NCI-H2171 treated with DMSO at 0.1 percent for 48 hours (cell line): Measurements from ENCODE around the gene BRI3BP.

Source experiments
- DNase-seq: peaks from one replicate; lab custom pipeline; 2025; lab: John Stamatoyannopoulos, UW

Gene BRI3BP, protein sequence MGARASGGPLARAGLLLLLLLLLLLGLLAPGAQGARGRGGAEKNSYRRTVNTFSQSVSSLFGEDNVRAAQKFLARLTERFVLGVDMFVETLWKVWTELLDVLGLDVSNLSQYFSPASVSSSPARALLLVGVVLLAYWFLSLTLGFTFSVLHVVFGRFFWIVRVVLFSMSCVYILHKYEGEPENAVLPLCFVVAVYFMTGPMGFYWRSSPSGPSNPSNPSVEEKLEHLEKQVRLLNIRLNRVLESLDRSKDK

GRCh38 chr12:124993626-124994436 lies at the start of gene BRI3BP:
Gene BRI3BP, plus strand, starts transcription at chr12:124993645. Its CDS starts 146 bp downstream, at chr12:124993791.
- peak; percentile 50 for DNase-seq

DNA sequence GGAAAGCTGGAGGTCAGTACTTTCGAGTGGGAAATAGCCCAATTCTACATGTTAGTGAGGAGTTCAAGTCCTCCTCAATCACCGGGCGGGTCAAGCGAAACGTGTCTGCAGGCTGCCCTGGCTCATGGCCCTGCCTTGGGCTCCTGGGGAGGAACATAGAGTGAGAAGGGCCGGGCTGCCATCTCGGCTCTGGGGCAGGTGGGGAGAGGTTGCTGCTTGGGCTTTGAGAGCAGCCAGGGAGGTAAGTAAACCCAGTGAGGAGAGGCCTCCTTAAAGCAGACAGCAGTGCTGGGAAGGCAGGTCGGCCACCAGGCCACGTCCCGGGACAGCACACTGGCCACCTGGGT lies 47.0 kb upstream of the BRI3BP start:
- DNase-seq, result no peak

DNA sequence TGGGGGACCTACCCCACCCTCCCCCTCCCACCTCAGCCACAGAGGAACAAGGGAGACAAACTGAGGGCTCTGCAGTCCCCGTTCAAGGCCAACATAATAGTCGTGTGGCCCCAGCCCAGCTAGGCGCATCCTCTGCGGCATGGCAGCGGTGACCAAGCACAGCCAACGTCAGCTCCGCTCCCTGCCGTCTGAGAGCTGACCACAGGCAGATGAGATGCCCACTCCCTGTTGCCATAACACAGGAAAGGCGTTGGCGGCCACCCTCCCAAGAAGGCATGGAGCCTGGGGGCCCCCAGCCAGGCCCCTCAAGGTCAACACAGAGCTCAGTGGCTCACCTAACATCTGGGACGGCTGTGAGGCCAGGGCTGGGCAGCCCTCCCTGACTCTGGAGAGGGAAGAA lies 46.4 kb upstream of the BRI3BP start:
- DNase-seq, result no peak

GRCh38 chr12:124947561-124948398 lies 45.7 kb upstream of the BRI3BP start:
- no peak for DNase-seq

DNA sequence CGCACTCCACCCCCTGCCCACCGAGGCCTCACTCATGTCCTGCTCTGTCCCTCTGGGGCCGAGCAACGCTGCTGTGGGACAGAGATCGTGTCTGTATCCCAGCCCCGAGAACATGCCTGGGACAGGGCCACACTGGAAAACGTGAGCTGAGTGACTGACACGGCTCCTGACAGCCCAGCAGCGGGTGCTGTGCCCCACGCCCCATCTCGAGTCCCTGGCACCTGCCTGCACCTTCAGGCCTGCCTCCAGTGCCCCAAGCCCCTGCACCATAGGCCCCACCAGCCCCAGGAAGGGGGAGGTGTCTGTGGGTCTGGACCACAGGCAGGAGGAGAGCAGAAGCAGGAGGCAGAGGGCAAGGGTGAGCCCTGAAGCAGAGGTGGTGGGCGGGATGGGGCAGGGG lies 44.4 kb upstream of the BRI3BP start:
- no peak for DNase-seq

DNA sequence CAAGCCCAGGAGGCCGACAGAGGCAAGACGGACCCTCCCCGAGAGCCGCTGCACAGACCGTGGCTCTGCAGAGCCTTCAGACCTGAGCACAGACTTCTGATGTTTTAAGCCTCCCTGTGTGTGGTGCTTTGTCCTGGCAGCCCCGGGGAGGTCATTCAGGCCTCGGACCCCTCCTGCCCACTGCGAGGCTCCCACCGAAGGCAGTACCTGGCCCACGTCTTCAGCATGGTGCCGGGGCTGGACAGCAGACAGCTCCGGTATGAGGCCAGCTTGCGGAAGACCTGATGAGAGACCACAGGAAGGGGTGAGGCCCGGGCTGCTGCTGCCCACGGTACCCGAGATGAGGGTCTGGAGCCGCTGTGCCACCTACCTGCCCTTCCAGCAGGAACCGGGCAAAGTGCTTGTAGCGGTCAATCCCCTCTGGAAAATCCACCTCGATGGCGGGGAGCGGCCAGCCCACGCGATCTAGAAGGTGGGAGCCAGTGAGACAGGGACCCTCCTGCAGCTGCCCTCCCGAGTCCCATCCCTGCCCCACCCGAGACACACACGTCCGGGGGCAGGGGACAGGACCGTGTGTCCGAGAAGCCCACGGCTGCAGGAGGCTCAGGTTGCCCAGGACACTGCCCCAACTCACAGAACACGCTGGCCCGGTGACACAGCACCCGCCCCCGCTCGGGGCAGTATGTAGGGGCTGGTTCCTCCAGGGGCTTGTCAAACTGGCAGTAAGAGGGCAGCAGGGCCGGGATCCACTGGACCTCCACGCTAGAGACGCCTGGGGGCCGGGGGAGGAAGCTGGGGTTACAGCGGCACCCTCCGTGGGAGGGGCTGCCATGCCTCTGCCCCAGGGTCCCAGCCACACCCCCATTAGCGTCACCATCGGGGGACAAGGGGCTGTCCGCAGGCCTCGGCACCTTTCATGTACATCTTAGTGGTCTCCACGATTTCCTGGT lies 43.4 kb upstream of the BRI3BP start:
- no peak for DNase-seq

DNA sequence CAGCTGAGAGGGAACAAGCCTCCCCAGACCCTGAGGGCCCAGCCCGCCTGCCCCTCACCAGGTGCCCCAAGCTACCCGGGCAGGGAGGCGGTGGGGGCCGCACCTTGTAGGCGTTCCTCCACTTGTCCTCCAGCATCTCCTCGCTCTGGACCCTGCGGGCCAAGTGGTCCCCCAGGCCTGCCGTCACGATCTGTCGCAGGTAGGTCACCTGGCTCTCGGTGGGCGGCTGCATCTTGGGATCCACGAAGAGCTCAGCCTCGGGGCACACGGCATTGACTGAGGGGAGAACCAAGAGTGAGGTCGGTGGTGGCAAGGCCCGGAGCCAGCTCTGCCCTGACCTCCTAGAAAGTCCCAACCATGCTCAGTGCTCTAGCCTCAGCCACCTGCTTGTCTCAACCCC lies 41.1 kb upstream of the BRI3BP start:
- DNase-seq, result no peak

- DNase-seq, result no peak
Measured at GRCh38 chr12:124952801-124953200, 40.6 kb upstream of the BRI3BP start.

GRCh38 chr12:124953689-124954405 lies 39.6 kb upstream of the BRI3BP start:
- no peak for DNase-seq

- DNase-seq, result no peak
Measured at GRCh38 chr12:124954771-124955170, 38.7 kb upstream of the BRI3BP start.

- DNase-seq, result no peak
Measured at GRCh38 chr12:124956571-124956970, 36.9 kb upstream of the BRI3BP start.

DNA sequence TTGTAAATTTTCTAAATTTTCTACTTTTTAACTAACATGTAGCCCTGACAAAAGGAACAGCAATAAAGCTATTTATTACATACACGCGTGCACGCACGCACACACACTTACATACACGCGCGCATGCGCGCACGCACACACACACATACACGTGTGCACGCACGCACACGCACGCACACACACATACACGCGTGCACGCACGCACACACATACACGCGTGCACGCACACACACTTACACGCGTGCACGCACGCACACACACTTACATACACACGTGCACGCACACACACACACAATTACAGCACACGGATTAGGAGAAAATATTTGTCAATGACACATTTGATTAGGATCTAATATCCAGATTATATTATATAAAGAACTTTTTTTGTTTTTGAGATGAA lies 32.4 kb upstream of the BRI3BP start:
- DNase-seq, result no peak

DNA sequence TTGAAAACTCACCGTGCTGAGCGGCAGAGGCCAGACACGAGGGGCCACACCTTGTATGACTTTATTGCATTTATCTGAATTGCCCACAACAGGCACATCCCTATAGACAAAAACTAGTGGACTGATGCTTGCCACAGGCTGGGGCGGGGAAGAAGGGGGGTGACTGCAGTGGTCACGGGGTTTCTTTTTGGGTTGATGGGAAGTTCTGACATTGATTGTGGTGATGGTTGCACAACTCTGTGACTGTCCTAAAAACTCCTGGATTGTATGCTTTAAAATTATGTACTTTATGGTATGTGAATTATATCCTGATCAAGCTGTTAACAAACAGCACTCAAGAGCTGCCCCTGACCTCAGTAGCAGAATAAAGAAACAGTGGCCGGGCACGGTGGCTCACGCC lies 30.2 kb upstream of the BRI3BP start:
- no peak for DNase-seq

DNA sequence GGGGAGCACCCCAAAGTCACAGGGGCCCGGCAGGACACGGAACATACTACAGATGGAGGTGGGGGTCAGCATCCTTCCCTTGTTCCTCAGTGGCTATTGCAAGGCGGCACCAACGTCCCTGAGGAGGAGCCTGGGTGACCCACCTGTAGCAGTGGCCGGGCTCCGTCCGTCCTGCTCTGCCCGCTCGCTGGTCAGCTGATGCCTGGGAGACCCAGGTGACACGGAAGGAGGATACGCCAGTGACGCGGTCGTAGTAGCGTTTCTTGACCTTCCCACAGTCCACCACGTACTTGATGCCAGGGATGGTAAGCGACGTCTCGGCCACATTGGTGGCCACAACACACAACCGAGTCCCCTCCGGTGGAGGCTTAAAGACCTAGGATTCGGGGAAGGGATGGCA lies 29.2 kb upstream of the BRI3BP start:
- DNase-seq, result no peak

- DNase-seq, result no peak
Measured at GRCh38 chr12:124964836-124965462, 28.5 kb upstream of the BRI3BP start.

GRCh38 chr12:124967016-124967739 lies 26.3 kb upstream of the BRI3BP start:
- DNase-seq, result no peak

DNA sequence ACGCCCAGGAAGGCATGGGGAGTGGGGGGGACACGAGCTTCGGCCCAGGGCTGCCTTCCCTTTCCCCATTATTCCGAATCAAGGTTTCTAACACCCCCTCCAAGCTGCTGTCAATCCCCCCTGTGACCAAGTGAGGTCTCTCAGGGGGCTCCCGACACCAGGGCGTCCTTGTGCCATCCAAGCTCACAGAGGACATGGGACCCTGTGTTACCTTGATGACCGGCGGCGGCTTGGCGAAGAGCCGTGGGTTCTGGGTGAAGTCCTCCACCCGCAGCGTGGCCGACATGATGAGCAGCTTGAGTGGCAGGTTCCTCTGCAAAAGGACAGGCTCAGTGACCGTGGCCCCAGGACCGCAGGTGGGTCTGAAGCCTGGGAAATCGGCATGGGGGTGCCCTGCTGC lies 24.8 kb upstream of the BRI3BP start:
- no peak for DNase-seq

- no peak for DNase-seq
Measured at GRCh38 chr12:124970647-124971402, 22.6 kb upstream of the BRI3BP start.

DNA sequence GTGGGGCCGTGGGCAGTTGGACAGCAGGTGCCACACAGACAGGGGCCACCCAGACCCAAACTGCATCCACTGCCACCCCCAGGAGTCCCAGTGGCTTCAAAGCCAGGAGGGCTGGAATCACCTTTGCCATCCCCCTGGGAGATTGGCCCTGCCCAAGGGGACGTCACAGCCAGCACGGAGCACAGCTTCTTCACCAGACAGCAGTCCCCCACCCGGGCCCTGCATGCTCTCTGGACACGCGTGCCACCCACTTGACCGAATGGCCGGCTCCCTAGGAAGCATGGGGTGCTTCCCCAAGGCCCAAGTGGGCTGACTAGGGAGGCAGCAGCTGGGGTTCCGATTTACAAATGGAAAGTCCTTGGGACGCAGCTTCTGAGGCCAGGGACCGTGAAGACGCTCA lies 21.8 kb upstream of the BRI3BP start:
- DNase-seq, result no peak
